GM18951 (cell line): ENCODE results near the gene MAGEA8.
"Not testable (repeated sequence)": the region's sequence is repeated elsewhere in the genome, so short reads cannot be mapped to it uniquely, and the experiment has no call there.

Source experiments
- POLR2A ChIP-seq: IDR thresholded peaks from 4 replicates; pipeline ENCODE4 v1.6.1; 2011; ENCODE audit warnings: mild to moderate bottlenecking; ENCODE audit not compliant: insufficient read length, insufficient read depth; ENCODE audit errors: extremely low read depth
- in situ Hi-C: fragments of 300-500 bp; cut with MboI; formaldehyde crosslinking; loops from one replicate; pipeline ENCODE4 v1.12.0; 2022; ENCODE audit warnings: low sequenced_read_pairs, mixed read lengths, inconsistent platforms; ENCODE audit not compliant: unreplicated experiment

MAGEA8 gene, protein sequence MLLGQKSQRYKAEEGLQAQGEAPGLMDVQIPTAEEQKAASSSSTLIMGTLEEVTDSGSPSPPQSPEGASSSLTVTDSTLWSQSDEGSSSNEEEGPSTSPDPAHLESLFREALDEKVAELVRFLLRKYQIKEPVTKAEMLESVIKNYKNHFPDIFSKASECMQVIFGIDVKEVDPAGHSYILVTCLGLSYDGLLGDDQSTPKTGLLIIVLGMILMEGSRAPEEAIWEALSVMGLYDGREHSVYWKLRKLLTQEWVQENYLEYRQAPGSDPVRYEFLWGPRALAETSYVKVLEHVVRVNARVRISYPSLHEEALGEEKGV

DNA sequence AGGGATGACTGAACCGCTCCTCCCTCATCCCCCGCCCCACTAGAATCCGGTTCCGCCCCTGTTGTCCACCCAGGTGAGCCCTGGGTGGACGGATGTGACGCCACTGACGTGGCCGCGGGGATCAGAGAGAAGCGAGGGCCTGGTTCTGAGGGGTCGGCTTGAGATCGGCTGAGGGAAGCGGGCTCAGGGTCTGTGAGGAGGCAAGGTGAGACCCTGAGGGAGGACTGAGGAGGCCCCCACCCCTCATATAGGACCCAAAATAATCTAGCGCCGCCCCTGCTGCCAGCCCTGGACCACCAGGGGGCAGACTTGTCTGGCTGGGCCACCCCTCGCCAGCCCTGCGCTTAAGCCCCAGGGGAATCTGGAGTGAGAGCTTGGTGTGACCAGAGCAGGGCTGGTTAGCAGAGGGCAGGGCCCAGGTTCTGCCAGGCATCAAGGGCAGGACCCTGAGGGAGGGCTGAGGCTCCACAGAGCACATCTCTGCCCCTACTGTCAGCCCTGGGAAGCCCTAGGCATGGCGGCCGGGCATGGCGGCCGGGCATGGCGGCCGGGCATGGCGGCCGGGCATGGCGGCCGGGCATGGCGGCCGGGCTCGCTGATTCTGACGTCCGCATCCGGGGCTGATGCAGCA, at the start of gene MAGEA8:
Gene MAGEA8 (plus strand): TSS at position 103 of the 631 bp plus-strand sequence. CDS start 3,090 bp downstream, outside the sequence.
- in situ Hi-C loops = no loop called here
- TF ChIP-seq POLR2A = no peak

DNA sequence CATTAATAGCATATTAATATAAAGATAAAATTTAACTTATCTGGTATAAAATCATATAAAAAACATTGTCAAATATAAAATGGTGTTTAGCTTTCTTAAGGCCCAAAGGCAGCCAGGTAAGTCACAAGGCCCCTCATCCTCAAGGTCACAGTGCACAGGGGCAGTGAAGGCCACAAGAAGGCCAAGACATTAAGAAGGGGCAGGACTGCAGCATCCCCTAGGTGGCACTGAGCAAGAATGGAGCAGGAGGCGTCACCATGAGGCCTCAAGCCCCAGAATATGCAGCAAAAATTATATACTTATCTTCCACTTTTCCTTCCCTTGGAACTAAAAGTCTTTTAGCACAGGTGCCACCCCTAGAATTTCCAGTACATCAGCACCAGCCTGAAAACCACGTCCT, 49.5 kb upstream of the MAGEA8 start:
- TF ChIP-seq POLR2A = no peak
- in situ Hi-C loops = no loop called here

DNA sequence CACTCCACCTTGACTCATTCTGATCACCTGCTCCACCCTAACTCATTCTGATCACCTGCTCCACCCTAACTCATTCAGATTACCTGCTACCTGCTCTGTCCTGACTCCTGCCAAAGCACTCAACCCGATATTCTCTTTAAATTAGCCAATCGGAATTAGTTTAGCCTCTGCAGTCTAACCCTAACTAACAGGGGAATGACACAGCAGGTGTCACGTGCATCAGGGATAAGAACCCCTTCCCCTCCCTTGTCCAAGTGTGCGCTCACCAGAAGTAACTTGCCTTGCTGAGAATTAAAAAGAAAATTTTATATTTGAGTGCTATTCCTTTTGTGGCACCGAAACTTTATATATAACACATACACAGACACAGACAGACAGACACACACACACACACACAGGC, 44.3 kb upstream of the MAGEA8 start:
- in situ Hi-C loops = not testable (repeated sequence)

DNA sequence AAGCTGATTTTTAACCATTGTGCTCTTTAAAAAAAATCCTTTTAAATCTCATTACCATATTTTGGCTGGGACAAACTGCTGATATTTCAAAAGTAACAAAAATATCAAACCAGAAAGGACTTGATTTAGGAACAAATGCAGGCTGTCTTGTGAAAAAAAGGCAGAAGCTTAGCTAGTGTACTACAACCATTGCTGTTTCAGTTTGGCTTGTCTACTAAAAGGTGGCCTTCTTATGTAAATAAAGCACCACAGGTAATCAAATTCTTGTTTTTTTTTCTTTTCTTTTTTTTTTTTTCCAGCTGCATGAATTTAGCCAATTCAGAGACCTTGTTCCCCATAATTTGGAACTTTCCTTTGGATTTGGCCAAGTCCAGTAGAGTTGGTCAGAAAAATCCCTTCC, 43.8 kb upstream of the MAGEA8 start:
- in situ Hi-C loops = no loop called here
- no peak for TF ChIP-seq POLR2A

DNA sequence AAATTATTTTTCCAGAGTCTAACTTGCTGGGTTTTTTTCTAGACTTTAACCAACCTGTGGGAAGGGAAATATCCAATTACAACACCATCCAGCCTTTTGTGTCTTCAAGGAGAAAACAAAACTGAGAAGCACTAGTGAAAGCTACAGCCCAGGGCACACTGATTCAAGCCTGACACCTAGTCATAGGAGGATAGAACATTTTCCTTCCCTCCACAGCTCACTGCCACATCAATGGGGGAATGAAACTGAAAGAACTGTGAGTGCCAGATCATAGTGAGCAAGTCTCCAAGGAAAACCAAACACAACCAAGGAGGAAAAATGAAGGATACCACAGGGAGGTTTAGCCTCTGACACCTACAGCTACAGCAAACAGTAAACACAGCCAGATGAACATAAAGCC, 43.3 kb upstream of the MAGEA8 start:
- in situ Hi-C loops = no loop called here
- no peak for TF ChIP-seq POLR2A

DNA sequence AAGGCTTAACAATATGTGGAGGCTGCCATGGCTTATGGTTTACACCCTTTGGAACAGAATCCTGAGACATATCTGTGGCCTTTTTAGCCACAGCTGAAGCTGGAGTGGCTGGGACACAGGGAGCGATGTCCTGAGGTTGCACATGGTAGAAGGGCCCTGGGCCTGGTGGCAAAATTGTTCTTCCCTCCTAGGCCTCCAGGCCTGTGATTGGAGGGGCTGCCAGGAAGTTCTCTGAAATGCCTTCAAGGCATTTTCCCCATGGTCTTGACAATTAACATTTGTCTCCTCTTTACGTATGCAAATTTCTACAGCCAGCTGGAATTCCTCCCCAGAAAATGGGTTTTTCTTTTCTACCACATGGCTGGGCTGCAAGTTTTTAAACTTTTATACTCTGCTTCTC, 39.1 kb upstream of the MAGEA8 start:
- no peak for TF ChIP-seq POLR2A
- in situ Hi-C loops = no loop called here

DNA sequence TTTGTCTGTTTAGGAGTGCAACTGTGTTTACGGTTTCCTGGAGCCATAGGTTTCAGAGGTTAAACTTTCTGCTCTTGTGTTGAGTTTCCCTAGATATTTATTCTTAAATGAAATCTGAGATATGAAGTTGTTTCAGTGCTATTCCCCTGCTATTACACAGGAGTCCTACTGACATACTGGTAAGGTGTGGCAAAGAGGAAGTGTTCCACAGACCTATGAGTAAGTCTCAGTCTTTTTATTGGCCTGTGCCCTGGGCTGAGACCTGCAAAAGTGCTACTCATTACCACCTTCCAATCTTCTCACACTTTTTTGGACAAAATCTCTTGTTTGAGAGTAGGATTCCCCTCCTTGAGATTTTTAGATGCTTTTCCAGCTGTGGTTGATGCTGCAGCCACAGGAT, 35.6 kb upstream of the MAGEA8 start:
- TF ChIP-seq POLR2A = no peak
- in situ Hi-C loops = no loop called here

DNA sequence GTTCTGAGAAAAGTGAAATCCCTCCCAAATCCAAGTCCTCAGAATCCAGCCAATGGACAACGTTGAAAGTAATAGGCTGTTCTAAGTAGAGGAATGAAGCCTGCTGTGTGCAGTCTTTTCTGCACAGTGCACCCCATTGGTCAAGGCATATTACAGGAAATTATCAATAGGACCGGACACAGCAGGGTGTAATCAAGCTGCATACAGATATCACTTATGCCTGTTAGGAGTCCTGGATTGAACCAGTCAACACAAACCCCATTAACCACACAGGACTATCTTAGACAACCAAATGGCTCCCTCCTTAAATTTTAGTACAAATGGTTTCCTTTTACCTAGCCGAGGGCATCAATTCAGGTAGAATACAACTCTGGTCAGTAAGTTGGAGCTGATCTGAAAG, 34.2 kb upstream of the MAGEA8 start:
- TF ChIP-seq POLR2A = no peak

DNA sequence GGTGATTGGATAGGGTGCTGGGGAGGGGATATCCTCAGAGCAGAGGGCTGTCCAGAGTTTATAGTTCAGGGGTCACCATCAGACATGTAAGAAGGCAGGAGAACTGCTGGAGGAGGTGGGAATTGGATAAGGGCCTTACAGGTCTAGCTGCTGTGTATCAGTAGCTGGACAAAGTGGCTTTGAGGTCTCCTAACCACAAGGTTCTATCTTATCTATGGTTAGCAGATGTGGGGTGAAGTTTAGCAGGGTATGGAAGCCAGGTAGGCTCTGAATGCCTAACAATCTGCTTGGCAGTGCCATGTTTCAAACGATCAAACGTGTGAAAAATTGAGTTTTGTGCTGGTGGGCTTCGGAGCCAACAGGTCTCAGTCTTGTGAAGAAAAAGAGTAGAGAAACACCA, 32.1 kb upstream of the MAGEA8 start:
- in situ Hi-C loops = no loop called here
- no peak for TF ChIP-seq POLR2A

More for the DNA sequence above, 34.2 kb upstream of the MAGEA8 start:
- in situ Hi-C loops = no loop called here

DNA sequence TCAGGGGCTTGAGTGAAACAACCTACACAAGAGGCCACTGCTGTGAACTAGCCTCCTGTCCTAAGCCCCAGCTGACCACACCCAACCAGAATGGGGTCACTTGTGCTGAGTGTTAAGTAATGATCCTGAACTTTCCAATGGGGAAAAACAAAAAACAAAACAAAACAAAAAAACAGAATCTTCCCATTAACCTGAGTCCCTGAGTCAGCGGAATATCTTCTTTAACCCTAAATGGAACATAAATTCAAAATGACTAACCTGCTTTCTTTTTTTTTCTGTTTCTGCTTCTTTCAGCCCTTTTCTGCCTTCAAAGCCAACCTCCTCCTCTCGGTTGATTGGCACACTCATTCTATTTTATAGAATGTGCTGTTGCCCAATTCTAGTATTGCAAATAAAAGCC, 31.2 kb upstream of the MAGEA8 start:
- in situ Hi-C loops = no loop called here

DNA sequence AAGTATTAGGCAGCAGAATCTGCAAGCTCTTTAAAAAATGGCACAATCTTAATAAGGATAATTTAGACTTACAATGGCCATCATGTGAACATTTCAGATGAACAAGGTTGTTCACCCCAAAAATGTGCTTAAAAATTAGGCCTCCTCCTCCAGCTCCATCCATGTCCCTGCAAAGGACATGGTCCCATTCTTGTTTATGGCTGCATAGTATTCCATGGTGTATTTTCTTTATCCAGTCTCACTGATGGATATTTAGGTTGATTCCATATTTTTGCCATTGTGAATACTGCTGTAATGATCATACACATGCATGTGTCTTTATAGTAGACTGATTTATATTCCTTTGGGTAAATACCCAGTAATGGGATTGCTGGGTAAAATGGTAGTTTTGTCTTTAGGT, 29.1 kb upstream of the MAGEA8 start:
- no peak for TF ChIP-seq POLR2A
- in situ Hi-C loops = no loop called here

More for the DNA sequence above, 31.2 kb upstream of the MAGEA8 start:
- TF ChIP-seq POLR2A = no peak

DNA sequence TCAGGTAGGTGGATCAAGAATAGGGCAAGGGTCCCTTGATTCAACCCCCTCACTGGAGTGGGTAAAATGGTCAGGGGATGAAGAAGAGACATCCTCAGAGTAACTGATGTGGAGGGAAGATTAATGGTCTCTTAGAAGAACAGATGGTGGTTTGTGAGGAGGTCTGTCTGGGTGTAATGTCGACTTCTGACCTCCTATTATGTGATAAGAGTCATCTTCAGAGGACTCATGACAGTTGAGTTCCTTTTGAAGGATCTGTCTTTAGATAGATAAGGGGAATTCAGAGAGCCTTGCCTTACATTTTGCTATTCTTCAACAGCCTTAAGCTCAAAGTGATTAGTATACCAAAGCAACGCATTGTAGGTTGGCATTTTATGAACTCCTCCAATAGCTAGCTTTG, 27.1 kb upstream of the MAGEA8 start:
- in situ Hi-C loops = no loop called here
- TF ChIP-seq POLR2A = no peak

DNA sequence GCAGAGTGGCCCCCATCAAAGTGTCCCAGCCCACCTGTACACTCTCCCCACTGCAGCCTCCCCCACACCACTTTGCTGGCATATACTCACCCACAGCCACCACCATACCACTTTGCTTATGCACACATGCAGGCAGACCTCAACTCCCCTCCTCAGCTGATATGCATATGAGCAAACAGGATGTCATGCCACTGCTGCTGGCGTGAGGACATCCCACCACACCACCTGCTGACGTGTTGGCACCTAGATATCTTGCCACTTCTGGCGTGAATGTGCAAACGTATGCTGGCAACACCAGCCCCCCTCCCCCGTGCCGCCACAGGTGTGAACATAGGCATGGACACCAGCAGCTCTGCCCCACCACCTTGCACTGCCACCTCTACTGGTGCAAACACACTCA, 22.4 kb upstream of the MAGEA8 start:
- no peak for TF ChIP-seq POLR2A
- in situ Hi-C loops = no loop called here

DNA sequence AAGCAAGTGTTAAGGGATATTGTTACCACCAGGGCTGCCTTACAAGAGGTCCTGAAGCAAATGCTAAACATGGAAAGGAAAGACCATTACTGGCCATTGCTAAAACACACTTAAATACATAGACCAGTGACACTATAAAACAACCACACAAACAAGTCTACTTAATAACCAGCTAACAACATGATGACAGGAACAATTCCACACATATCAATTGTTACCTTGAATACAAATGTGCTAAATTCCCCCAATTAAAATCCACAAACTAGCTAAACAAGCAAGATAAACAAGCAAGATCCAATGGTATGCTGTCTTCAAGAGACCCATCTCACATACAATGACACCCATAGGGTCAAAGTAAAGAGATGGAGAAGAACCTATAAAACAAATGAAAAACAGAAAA, 20.5 kb upstream of the MAGEA8 start:
- in situ Hi-C loops = no loop called here
- no peak for TF ChIP-seq POLR2A

DNA sequence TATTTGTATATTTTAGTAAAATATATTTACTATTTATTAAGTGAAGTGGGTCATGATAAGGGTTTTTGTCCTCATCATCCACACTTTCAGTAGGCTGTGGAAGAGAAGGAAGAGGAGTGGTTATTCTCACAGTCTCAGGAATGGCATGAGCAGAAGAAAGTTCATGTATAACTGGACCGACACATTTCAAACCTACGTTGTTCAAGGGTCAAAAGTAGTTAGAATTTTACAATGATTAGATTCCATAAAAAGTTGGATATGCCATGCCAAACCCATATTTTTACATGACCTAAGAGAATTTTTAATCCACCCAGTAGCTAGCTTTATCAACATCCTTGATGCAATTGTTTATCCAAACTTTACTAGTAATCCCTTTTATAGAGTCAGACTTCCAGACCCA, 15.6 kb upstream of the MAGEA8 start:
- in situ Hi-C loops = no loop called here
- no peak for TF ChIP-seq POLR2A

DNA sequence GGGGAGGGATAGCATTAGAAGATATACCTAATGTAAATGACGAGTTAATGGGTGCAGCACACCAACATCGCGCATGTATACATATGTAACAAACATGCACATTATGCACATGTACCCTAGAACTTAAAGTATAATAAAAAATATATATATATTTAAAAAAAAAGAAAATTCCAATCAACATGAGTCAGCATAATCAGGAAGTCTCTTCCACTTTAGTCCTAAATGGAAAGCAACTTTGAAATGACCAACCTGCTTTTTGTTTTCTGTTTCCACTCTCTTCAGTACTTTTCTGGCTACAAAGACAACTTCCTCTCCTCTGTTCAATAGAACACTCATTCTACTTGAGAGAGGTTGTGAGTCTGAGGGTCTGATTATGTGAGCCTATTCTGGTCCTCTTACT, 13.5 kb upstream of the MAGEA8 start:
- in situ Hi-C loops = no loop called here
- no peak for TF ChIP-seq POLR2A
